ENCODE results near the gene TSPAN17.

The TSPAN17 gene

DNA sequence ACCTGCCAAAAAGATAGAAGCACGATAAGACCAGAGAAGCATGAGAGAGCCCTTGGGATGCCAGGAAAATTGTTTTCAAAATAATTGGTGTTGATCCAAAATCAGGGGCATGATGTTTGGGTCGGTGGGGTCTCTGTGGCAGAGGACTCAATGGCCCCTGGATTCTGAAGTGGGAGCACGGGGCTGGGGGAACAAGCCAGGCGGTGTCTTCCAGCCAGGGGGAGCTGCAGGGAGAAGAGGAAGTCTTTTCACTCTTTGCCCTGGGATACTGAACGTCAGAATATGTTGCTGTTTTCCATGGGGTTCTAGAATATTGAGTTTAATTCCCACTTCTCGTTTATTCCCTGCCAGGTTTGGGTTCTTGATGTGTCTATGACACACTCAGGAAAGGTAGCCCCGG lies 20.4 kb downstream of the TSPAN17 start:
- Histone ChIP-seq H3K36me3 (ENCODE audit: control insufficient read depth, insufficient read depth, low read length) (no peaks in the 10 kb centered on the region), H3K4me1 (ENCODE audit: control insufficient read depth, insufficient read depth, low read length, poor library complexity, severe bottlenecking) (no peaks in the 10 kb centered on the region), H3K4me3 (ENCODE audit: insufficient read depth, low read depth, low read length, poor library complexity, severe bottlenecking) (no peak overlapping the region), H3K27me3 (replicated peaks; ENCODE audit: control insufficient read depth, insufficient read depth, low read length, poor library complexity, severe bottlenecking) (no peaks in the 10 kb centered on the region), H3K9me3 (ENCODE audit: control insufficient read depth, low read length) (no peaks in the 10 kb centered on the region), H3K27ac (ENCODE audit: insufficient read depth, low read length, poor library complexity, severe bottlenecking) (no peak overlapping the region)
- no peak for DNase-seq

DNA sequence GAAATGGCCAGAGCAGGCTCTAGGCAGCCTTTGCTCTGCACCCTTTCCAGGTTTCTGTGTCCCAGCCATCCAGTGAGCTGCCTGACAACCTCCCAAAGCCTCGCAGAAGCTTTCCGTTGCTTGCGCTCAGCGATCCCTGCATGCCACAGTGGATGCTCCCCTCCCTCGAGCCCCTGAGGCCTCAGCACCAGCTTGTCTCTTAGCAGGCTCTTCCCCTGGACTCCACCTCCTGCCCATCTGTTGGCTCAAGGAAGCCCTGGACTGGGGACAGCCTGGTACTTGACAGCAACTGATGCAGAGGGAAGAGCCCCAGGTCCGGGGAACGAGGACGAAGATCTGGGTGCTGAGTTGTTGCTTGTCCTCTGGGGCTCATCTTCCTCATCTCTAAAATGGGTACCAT lies 23.2 kb downstream of the TSPAN17 start:
- Histone ChIP-seq H3K27me3 (replicated peaks; ENCODE audit: control insufficient read depth, insufficient read depth, low read length, poor library complexity, severe bottlenecking) (no peaks in the 10 kb centered on the region), H3K27ac (ENCODE audit: insufficient read depth, low read length, poor library complexity, severe bottlenecking) (no peak overlapping the region), H3K9me3 (ENCODE audit: control insufficient read depth, low read length) (no peaks in the 10 kb centered on the region), H3K36me3 (ENCODE audit: control insufficient read depth, insufficient read depth, low read length) (no peaks in the 10 kb centered on the region), H3K4me1 (ENCODE audit: control insufficient read depth, insufficient read depth, low read length, poor library complexity, severe bottlenecking) (no peaks in the 10 kb centered on the region), H3K4me3 (ENCODE audit: insufficient read depth, low read depth, low read length, poor library complexity, severe bottlenecking) (no peak overlapping the region)
- no peak for DNase-seq

DNA sequence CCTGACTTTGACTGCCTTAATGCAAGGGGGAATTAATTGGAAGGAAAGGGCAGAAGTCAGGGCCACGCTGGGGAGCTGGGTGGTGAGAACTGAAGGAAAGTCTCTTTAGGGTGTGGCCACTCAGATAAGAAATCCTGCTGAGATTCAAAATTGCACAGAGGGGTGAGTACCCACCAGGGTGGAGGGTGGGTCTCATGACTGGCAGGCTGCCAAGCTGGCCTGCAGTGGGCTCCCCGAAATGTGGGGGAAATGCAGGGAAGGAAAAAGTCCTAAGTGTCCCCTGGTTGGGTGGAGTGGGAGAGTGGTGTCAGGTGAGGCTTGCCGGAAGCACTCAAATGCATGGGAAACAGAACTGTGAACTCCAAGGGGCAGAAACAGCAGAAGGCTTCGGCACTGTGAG lies 24.1 kb downstream of the TSPAN17 start:
- Histone ChIP-seq H3K36me3 (ENCODE audit: control insufficient read depth, insufficient read depth, low read length) (no peaks in the 10 kb centered on the region), H3K9me3 (ENCODE audit: control insufficient read depth, low read length) (no peaks in the 10 kb centered on the region), H3K4me3 (ENCODE audit: insufficient read depth, low read depth, low read length, poor library complexity, severe bottlenecking) (no peak overlapping the region), H3K27ac (ENCODE audit: insufficient read depth, low read length, poor library complexity, severe bottlenecking) (no peak overlapping the region), H3K4me1 (ENCODE audit: control insufficient read depth, insufficient read depth, low read length, poor library complexity, severe bottlenecking) (no peaks in the 10 kb centered on the region), H3K27me3 (replicated peaks; ENCODE audit: control insufficient read depth, insufficient read depth, low read length, poor library complexity, severe bottlenecking) (no peaks in the 10 kb centered on the region)
- DNase-seq = no peak

DNA sequence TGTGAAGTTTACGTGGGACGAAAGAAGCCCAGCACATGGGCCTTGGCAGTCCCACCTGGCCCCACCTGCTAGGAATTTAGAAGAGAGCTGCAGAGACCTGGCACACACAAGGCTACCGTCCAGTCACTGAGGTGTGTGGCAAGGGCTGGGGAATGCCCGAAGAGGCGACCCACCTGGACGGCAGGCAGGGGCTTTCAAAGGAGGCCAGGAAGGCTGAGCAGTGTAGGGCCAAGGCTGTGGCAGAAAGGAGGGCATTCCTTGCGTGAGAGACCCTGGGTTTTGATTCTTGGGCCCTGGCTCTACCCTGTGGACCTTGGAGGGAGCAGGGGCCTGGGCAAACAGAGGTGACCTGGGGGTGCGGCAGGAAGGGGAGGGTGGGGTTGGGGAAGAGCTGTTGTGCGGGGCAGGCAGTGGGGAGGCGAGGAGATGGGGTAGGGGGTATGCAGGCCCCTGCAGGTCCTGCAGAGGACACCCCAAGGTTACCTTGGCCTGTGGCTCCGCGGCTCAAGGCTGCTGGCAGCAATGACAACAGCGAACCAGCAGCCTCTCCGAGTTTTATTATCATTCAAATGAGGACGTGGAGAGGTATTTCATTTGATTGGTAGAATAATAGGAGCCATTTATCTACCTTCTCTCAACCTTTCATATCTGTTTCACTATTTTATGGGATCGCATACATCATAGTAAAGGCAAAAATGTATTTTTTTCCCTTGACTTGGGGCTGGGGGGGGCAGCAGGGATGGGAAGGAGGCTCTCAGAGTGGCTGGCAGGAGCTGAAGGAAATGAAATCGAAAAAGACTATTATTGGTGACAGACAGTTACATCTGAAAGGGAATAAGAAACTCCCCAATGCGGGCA lies 24.8 kb downstream of the TSPAN17 start:
- no peaks in the 10 kb centered on the region for H3K9me3 ChIP-seq (ENCODE audit: control insufficient read depth, low read length)
- H3K27ac ChIP-seq (ENCODE audit: insufficient read depth, low read length, poor library complexity, severe bottlenecking) = no peak overlapping the region
- no peak overlapping the region for H3K4me3 ChIP-seq (ENCODE audit: insufficient read depth, low read depth, low read length, poor library complexity, severe bottlenecking)
- no peaks in the 10 kb centered on the region for H3K36me3 ChIP-seq (ENCODE audit: control insufficient read depth, insufficient read depth, low read length)
- no peaks in the 10 kb centered on the region for H3K27me3 ChIP-seq (replicated peaks; ENCODE audit: control insufficient read depth, insufficient read depth, low read length, poor library complexity, severe bottlenecking)
- no peak for DNase-seq
- H3K4me1 ChIP-seq (ENCODE audit: control insufficient read depth, insufficient read depth, low read length, poor library complexity, severe bottlenecking) = no peaks in the 10 kb centered on the region

DNA sequence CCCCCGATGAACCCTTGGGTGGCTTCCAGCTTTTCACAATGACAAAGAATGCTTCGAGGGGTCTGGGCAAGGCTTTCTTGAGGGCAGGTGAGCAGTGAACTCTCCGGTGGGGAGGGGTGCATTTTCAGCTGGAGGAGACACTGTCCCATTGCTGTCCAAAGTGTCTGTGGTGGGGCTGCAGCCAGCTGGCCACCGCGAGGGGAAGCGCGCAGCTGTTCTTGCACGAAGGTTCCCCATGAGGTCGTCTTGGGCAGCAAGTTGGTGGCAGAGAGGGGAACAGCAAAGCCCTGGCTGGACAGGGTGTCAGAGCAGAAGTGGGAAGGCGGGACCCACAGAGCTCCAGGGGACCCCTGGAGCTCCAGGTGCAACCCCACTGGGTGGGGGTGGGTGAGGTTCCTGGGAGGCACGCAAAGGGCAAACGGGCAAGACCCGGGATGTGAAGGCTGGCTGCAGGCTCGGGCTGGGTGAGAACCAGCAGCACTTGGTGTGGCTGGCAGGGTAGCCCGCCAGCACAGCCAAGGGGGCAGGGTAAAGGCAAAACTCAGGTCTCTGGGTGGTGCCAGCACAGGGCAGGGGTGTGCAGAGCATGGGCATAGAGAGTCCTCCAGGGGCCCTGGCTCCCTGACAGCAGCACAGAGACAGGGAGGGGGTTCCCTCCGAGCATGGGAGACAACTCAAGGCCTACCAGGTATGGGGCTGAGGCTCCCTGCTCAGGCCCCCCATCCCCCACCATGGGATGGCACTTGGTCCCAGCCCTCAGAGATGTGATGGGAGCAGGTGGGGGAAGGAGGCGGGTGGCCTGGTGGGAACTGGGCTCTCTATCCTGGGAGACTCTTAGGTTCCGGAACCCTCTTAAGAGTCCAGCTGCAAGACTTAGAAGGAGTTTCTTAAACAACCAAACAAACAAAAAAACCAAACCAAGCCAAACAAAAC lies 26.6 kb downstream of the TSPAN17 start:
- no peaks in the 10 kb centered on the region for H3K27me3 ChIP-seq (replicated peaks; ENCODE audit: control insufficient read depth, insufficient read depth, low read length, poor library complexity, severe bottlenecking)

DNA sequence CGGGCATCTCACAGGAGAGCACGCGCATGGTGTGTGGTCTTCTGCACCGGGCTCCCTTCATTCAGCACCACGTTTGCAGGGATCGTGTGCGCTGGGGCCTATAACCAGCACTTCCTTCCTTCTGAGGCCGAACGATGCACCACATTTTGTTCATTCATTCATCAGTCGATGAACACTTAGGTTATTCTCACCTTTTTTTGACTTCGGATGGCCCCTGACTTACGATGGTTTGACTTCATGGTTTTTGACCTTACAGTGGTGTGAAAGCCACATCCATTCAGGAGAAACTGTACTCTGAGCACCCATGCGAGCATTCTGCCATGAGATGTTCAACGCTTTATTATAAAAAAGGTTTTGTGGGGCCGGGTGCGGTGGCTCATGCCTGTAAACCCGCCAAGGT lies 27.5 kb downstream of the TSPAN17 start:
- no peaks in the 10 kb centered on the region for H3K9me3 ChIP-seq (ENCODE audit: control insufficient read depth, low read length)
- no peak overlapping the region for H3K27ac ChIP-seq (ENCODE audit: insufficient read depth, low read length, poor library complexity, severe bottlenecking)
- H3K4me1 ChIP-seq (ENCODE audit: control insufficient read depth, insufficient read depth, low read length, poor library complexity, severe bottlenecking) = no peaks in the 10 kb centered on the region
- peaks cover 5% of the 10 kb centered on the region for H3K27me3 ChIP-seq (replicated peaks; ENCODE audit: control insufficient read depth, insufficient read depth, low read length, poor library complexity, severe bottlenecking)
- no peaks in the 10 kb centered on the region for H3K36me3 ChIP-seq (ENCODE audit: control insufficient read depth, insufficient read depth, low read length)
- DNase-seq = no peak
- no peak overlapping the region for H3K4me3 ChIP-seq (ENCODE audit: insufficient read depth, low read depth, low read length, poor library complexity, severe bottlenecking)

More for the DNA sequence above, 26.6 kb downstream of the TSPAN17 start:
- H3K4me3 ChIP-seq (ENCODE audit: insufficient read depth, low read depth, low read length, poor library complexity, severe bottlenecking) = no peak overlapping the region
- no peaks in the 10 kb centered on the region for H3K9me3 ChIP-seq (ENCODE audit: control insufficient read depth, low read length)
- H3K27ac ChIP-seq (ENCODE audit: insufficient read depth, low read length, poor library complexity, severe bottlenecking) = no peak overlapping the region
- no peaks in the 10 kb centered on the region for H3K4me1 ChIP-seq (ENCODE audit: control insufficient read depth, insufficient read depth, low read length, poor library complexity, severe bottlenecking)
- no peak for DNase-seq
- no peaks in the 10 kb centered on the region for H3K36me3 ChIP-seq (ENCODE audit: control insufficient read depth, insufficient read depth, low read length)

DNA sequence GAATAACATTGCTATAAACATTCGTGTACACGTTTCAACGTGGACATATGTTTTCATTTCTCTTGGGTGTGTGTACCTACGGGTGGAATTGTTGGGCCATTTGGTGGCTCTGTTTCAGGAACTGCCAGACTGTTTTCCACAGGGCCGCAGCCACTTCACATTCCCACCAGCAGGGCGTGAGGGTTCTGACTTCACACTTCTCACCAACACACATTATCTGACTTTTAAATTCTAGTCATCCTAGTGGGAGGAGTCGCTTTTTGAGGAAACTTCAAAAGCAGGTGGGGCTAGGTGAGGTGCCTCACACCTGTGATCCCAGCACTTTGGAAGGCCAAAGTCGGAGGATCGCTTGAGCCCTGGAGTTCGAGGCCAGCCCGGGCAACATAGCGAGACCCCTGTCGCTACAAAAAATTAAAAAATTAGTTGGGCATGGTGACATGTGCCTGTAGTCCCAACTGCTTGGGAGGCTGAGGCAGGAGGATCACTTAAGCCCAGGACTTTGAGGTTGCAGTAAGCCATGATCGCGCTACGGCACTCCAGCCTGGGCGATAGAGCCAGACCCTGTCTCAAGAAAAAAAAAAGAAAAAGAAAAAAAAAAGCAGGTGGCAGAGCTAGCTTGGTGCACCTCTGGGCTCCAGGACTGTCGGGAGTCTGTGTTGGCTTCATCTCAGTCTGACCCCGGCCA lies 28.5 kb downstream of the TSPAN17 start:
- H3K4me1 ChIP-seq (ENCODE audit: control insufficient read depth, insufficient read depth, low read length, poor library complexity, severe bottlenecking) = no peaks in the 10 kb centered on the region
- peaks cover 12% of the 10 kb centered on the region for H3K27me3 ChIP-seq (replicated peaks; ENCODE audit: control insufficient read depth, insufficient read depth, low read length, poor library complexity, severe bottlenecking)
- no peaks in the 10 kb centered on the region for H3K9me3 ChIP-seq (ENCODE audit: control insufficient read depth, low read length)
- H3K27ac ChIP-seq (ENCODE audit: insufficient read depth, low read length, poor library complexity, severe bottlenecking) = no peak overlapping the region
- no peak for DNase-seq
- no peak overlapping the region for H3K4me3 ChIP-seq (ENCODE audit: insufficient read depth, low read depth, low read length, poor library complexity, severe bottlenecking)
- H3K36me3 ChIP-seq (ENCODE audit: control insufficient read depth, insufficient read depth, low read length) = no peaks in the 10 kb centered on the region

DNA sequence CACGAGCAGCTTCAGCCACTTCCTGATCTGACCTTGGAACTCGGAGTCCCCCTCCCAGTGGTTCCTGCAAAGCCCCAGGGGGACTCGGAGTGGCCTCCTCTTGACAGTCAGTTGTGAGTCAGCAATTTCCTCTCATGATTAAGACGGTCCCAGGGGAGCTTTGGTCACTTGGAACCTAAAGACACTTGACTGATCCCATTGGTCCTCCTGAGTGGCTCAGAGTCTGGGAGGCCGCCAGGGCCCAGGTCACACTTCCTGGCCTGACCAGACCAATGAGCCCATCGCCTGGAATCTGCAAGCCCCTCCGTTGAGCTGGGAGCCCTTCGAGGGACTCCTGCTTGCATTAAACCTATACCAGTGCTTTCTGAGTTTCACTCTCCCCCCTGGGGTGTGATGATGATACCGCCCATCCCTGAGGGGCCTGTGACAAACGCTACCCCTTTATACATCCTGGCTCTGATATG lies 29.1 kb downstream of the TSPAN17 start:
- Histone ChIP-seq H3K27ac (ENCODE audit: insufficient read depth, low read length, poor library complexity, severe bottlenecking) (no peak overlapping the region), H3K27me3 (replicated peaks; ENCODE audit: control insufficient read depth, insufficient read depth, low read length, poor library complexity, severe bottlenecking) (peaks cover 12% of the 10 kb centered on the region), H3K9me3 (ENCODE audit: control insufficient read depth, low read length) (no peaks in the 10 kb centered on the region), H3K36me3 (ENCODE audit: control insufficient read depth, insufficient read depth, low read length) (no peaks in the 10 kb centered on the region), H3K4me3 (ENCODE audit: insufficient read depth, low read depth, low read length, poor library complexity, severe bottlenecking) (no peak overlapping the region), H3K4me1 (ENCODE audit: control insufficient read depth, insufficient read depth, low read length, poor library complexity, severe bottlenecking) (no peaks in the 10 kb centered on the region)
- no peak for DNase-seq

DNA sequence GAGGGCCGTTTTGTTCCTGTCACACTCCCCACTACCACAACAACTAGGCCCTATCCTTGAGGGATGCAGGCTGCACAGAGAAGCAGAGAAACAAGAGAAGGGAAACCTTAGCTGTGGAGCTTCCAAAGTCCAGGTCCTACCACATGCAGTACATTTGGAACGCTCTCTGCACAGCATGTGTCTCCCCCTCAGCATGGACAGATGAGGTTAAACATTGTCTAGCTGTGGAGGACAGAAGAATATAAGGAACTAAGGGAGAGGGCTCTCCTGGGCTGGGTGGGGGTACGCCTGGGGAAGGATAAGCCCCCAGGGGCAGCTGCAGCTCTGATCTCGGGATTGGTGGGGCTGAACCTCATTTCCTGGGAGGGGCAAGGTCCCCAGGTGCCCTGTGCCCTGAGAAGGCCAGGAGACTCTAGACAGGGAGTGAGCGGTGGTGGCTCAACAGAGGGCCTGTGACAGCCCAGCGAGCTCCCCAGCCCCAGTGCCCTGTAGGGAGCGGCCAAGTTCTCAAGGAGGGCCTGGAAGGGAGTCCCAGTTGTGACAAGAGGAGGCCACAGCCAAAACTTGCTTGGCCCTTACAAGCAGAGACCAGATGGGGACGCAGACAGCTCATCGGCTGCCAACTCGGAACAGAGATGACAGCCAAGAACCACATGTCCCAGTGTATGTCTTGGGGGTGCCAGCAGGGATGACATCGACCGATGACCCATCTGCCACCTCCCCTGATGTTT lies 30.1 kb downstream of the TSPAN17 start:
- Histone ChIP-seq H3K36me3 (ENCODE audit: control insufficient read depth, insufficient read depth, low read length) (no peaks in the 10 kb centered on the region), H3K9me3 (ENCODE audit: control insufficient read depth, low read length) (no peaks in the 10 kb centered on the region), H3K27me3 (replicated peaks; ENCODE audit: control insufficient read depth, insufficient read depth, low read length, poor library complexity, severe bottlenecking) (peaks cover 13% of the 10 kb centered on the region), H3K27ac (ENCODE audit: insufficient read depth, low read length, poor library complexity, severe bottlenecking) (no peak overlapping the region), H3K4me1 (ENCODE audit: control insufficient read depth, insufficient read depth, low read length, poor library complexity, severe bottlenecking) (no peaks in the 10 kb centered on the region), H3K4me3 (ENCODE audit: insufficient read depth, low read depth, low read length, poor library complexity, severe bottlenecking) (no peak overlapping the region)
- DNase-seq = no peak
